BE2C (cell line): ENCODE data around the gene SYNM.

Experiments
- DNase-seq: peaks from one replicate; pipeline ENCODE4 v3.0.0-alpha.2; 2020
- H3K27me3 ChIP-seq: fragments of 250-450 bp; sonication (Bioruptor Pico); 2 replicates; pipeline ENCODE4 v1.5.1; 2020; ENCODE audit warnings: mild to moderate bottlenecking
- H3K36me3 ChIP-seq: fragments of 250-450 bp; sonication (Bioruptor Pico); 2 replicates; pipeline ENCODE4 v1.5.1; 2020; ENCODE audit warnings: mild to moderate bottlenecking
- H3K4me1 ChIP-seq: fragments of 250-450 bp; sonication (Bioruptor Pico); 2 replicates; pipeline ENCODE4 v1.5.1; 2020
- H3K4me3 ChIP-seq: 2 replicates; pipeline ENCODE4 v1.5.1; 2011; ENCODE audit warnings: low read depth, low read length
- H3K9me3 ChIP-seq: fragments of 250-450 bp; sonication (Bioruptor Pico); 2 replicates; pipeline ENCODE4 v1.5.1; 2020
- TF ChIP-seq, protein P1 (sequence below): IDR thresholded peaks from 2 replicates; pipeline ENCODE4 v1.5.1; 2012; ENCODE audit warnings: mild to moderate bottlenecking, low read depth, low read length

Gene SYNM

DNA sequence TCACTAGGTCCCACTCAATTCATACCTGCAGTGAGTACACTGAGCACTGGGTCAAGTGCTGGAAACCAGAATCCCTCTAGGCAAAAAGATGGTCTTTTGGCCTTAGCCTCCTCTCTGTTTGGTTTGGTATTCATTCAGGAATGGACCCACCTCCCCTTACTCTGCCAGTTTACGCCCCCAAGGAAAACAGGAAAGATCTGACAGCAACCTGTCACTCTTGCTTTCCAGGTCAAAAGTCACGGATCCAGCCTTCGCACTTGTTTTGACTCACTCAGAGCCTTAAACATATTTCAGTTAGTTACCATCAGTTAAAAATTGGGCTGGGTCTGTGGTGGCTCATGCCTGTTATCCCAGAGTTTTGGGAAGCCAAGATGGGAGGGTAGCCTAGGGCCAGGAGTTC lies 68.1 kb downstream of the SYNM start:
- H3K36me3 ChIP-seq: no peaks in the 10 kb centered on the region
- H3K4me3 ChIP-seq: no peak overlapping the region
- no peaks in the 10 kb centered on the region for H3K9me3 ChIP-seq
- H3K27me3 ChIP-seq: no peaks in the 10 kb centered on the region
- TF ChIP-seq, protein P1, sequence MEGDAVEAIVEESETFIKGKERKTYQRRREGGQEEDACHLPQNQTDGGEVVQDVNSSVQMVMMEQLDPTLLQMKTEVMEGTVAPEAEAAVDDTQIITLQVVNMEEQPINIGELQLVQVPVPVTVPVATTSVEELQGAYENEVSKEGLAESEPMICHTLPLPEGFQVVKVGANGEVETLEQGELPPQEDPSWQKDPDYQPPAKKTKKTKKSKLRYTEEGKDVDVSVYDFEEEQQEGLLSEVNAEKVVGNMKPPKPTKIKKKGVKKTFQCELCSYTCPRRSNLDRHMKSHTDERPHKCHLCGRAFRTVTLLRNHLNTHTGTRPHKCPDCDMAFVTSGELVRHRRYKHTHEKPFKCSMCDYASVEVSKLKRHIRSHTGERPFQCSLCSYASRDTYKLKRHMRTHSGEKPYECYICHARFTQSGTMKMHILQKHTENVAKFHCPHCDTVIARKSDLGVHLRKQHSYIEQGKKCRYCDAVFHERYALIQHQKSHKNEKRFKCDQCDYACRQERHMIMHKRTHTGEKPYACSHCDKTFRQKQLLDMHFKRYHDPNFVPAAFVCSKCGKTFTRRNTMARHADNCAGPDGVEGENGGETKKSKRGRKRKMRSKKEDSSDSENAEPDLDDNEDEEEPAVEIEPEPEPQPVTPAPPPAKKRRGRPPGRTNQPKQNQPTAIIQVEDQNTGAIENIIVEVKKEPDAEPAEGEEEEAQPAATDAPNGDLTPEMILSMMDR: no peak
- DNase-seq: no peak
- peaks cover 10% of the 10 kb centered on the region for H3K4me1 ChIP-seq

DNA sequence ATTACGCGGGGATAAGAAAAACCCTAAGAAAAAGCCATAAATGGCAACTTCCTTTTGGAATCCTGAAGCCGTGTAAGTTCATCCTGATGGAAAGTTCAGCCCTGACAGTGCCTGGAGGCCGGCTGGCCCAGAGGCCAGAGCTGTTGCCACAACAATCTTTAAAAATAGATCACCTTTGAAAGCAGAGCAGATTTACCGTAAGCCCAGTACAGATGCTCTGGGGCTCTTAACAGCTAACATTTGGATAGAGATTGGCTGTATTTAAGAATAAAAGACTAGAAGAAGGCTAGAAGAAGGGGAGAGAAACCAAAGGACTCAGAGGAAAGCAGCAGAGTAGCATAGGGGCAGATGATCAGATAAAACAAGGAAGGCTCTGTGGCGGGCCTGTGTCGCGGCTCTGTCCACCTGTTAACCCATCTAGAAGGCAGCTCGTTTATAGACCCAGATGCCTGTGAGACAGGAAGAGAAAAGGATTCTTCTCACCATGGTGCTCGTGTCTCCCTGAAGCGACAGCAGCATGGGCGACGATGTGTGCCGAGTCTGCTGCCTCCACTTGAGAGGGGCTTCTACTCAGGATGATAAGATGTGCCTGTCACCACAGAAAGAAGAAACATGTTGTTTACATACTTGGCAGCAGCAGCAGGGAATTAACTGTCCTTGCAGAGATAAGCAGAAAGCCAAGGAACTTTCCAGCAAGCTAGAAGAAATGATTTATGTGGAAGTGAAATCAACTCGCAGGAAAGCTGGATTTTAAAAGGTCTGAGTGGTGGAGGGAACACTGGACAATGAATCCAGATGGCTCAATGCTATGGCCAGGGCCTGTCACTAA lies 69.9 kb downstream of the SYNM start:
- TF ChIP-seq, protein P1: no peak
- Histone ChIP-seq H3K4me1 (peaks cover 10% of the 10 kb centered on the region), H3K4me3 (no peak overlapping the region), H3K9me3 (no peaks in the 10 kb centered on the region), H3K27me3 (no peaks in the 10 kb centered on the region), H3K36me3 (no peaks in the 10 kb centered on the region)
- DNase-seq: no peak

DNA sequence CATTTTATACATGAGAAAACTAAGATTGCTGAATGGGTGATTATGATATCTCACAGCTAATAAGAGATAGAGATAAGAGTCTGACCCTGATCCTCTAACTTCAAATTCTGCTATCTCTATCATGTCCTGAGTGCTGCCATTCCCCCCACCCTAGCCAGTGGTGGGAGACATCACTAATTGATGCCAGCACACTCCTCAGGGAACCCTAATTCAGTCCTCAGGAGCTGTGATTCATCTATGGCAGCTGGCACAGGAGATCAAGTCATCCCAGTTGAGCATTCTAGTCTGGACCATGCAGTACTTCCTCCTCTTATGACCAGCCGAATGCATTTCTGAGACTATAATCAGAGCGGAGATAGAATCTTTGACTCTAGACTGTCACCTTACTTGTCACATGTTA lies 71.9 kb downstream of the SYNM start:
- peak; percentile 36 for DNase-seq
- Histone ChIP-seq H3K4me3 (no peak overlapping the region), H3K36me3 (no peaks in the 10 kb centered on the region), H3K9me3 (no peaks in the 10 kb centered on the region), H3K4me1 (peaks cover 19% of the 10 kb centered on the region), H3K27me3 (no peaks in the 10 kb centered on the region)
- TF ChIP-seq, protein P1: no peak

DNA sequence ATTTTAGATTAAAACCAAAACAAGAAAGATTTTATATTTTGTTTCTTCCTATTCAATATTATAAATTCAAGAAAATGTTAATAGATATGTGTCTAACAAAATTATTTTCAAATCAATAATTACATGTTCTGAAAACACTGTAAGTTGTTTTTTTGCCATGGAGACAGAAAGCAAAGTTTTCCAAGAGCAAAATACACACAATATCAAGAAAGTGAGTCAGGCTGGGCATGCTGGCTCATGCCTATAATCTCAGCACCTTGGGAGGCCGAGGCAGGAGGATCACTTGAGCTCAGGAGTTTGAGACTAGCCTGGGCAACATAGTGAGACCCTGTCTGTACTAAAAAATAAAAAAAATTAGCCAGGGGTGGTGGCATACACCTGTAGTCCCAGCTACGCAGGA lies 72.8 kb downstream of the SYNM start:
- Histone ChIP-seq H3K9me3 (no peaks in the 10 kb centered on the region), H3K36me3 (no peaks in the 10 kb centered on the region), H3K27me3 (no peaks in the 10 kb centered on the region), H3K4me1 (peaks cover 25% of the 10 kb centered on the region), H3K4me3 (no peak overlapping the region)
- TF ChIP-seq, protein P1: no peak
- DNase-seq: no peak

DNA sequence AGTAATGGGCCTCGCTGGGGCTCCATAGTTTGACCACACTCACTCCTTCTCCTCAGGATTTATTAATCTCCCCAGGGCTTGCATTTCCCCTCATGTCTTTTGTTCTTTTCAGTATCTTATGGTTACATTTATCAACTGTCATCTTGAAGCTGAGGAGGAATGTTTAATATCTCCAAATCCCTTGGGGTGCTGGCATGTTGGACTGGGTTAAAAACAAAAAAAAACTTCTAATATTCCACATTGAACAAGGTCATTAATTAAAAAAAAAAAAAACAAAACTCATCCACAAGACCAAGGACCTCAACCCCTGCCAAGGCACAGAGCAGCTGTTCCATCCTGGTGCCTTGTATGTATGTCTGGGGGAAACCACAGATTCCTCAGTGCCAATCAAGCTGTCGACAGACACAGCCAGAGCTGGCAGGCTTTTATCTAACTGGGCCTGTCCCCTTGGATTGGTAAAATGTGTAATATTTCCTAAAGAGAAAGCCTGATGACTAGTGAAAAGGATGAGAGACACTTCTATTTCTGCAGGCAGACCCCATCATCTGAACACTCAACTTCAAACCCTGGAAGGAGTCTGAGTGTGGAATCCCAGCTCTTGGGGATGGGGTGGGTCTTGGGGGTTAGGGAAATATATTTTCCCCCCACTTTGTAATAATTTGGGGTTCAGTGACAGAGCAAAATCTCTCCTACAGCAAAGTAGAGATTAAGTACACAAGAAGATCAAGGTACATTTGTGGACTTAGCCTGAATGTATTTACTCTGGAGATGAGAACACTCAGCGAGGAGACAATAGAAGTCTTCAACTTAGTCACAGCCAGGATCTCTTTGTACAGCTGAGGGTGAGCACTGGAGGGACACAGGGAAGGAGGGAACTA lies 75.4 kb downstream of the SYNM start:
- Histone ChIP-seq H3K9me3 (no peaks in the 10 kb centered on the region), H3K4me3 (no peak overlapping the region), H3K27me3 (no peaks in the 10 kb centered on the region), H3K36me3 (no peaks in the 10 kb centered on the region), H3K4me1 (peaks cover 25% of the 10 kb centered on the region)
- DNase-seq: no peak
- TF ChIP-seq, protein P1: no peak

DNA sequence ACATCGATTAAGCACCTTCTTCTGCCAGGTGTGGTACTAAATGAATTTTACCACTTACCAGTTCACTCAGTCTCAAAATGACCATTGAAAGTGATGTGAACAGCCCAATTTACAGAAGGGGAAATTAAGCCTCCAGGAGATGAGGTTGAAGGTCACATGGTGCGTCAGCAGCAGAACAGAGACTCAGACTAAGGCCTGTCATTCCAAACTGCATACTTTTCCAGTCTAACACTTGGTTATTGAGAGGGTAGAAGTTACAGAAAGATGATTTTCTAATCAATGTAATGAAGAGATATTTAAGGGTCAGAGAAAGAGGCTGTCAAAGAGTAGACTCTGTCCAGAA lies 76.1 kb downstream of the SYNM start:
- TF ChIP-seq, protein P1: no peak
- peaks cover 25% of the 10 kb centered on the region for H3K4me1 ChIP-seq
- no peak for DNase-seq
- no peaks in the 10 kb centered on the region for H3K27me3 ChIP-seq
- no peaks in the 10 kb centered on the region for H3K9me3 ChIP-seq
- no peaks in the 10 kb centered on the region for H3K36me3 ChIP-seq
- H3K4me3 ChIP-seq: no peak overlapping the region
